IMR-90 (cell line): Measurements from ENCODE around the gene MOV10L1. TPM values are rescaled to one million over a fixed set of nuclear protein-coding genes. Genes with fewer than 3 reads are reported as not detected.
A peak's percentile ranks its signal among the peaks of the same experiment; 100 is the strongest.

Experiments used
- ATAC-seq: fragments of 200-7000 bp; cut with Tn5 transposase; 2 replicates; pipeline ENCODE4 v1.9.1; 2020; ENCODE audit warnings: low read depth, mild to moderate bottlenecking, moderate library complexity
- BruUV-seq: library from RNA; stranded (reverse); fragments of 400-500 nt; replicated peaks from 2 replicates; lab custom pipeline; 2021; lab: Mats Ljungman, UMichigan
- CTCF ChIA-PET: fragments of 300-600 bp; formaldehyde crosslinking; extraction: SDS; loops from one replicate; lab custom pipeline; 2021; ENCODE audit warnings: antibody characterized with exemption; lab: Yijun Ruan, JAX
- POLR2A ChIA-PET: fragments of 300-600 bp; sonication (Branson Sonifier 250); formaldehyde crosslinking; loops from one replicate; lab custom pipeline; 2022; ENCODE audit warnings: antibody characterized with exemption; ENCODE audit not compliant: unreplicated experiment; lab: Charles Lee
- DNase-seq: peaks from one replicate; pipeline ENCODE4 v3.0.0; 2013
- H2AFZ ChIP-seq: replicated peaks from 2 replicates; pipeline ENCODE3; 2013; ENCODE audit warnings: low read length, mild to moderate bottlenecking; ENCODE audit not compliant: poor library complexity
- H2AK5ac ChIP-seq: 2 replicates; pipeline ENCODE4 v1.6.1; 2013; ENCODE audit warnings: low read depth, low read length, inconsistent platforms
- H2AK9ac ChIP-seq: replicated peaks from 2 replicates; pipeline ENCODE3; 2013; ENCODE audit warnings: mild to moderate bottlenecking, low read depth, low read length, moderate library complexity; ENCODE audit not compliant: poor library complexity
- H2BK120ac ChIP-seq: 2 replicates; pipeline ENCODE4 v1.6.1; 2013; ENCODE audit warnings: low read depth, low read length, inconsistent platforms
- H2BK15ac ChIP-seq: 3 replicates; pipeline ENCODE4 v1.6.1; 2013; ENCODE audit warnings: low read depth, low read length, inconsistent platforms
- H2BK20ac ChIP-seq: 2 replicates; pipeline ENCODE4 v1.6.1; 2013; ENCODE audit warnings: low read depth, mild to moderate bottlenecking, inconsistent platforms, low read length, moderate library complexity
- H2BK5ac ChIP-seq: 2 replicates; pipeline ENCODE4 v1.6.1; 2013; ENCODE audit warnings: mild to moderate bottlenecking, low read depth, low read length, inconsistent platforms; ENCODE audit not compliant: poor library complexity, severe bottlenecking
- H3K14ac ChIP-seq: replicated peaks from 2 replicates; pipeline ENCODE4 v1.6.1; 2013; ENCODE audit warnings: low read depth, low read length, inconsistent platforms
- H3K18ac ChIP-seq: 2 replicates; pipeline ENCODE4 v1.6.1; 2013; ENCODE audit warnings: low read depth, low read length, control low read depth
- H3K23ac ChIP-seq: 2 replicates; pipeline ENCODE4 v1.6.1; 2013; ENCODE audit warnings: low read depth, low read length, inconsistent platforms
- H3K27ac ChIP-seq: 2 replicates; pipeline ENCODE4 v1.5.1; 2013; ENCODE audit warnings: mild to moderate bottlenecking, control low read depth, low read length; ENCODE audit not compliant: insufficient read depth
- H3K27me3 ChIP-seq: 2 replicates; pipeline ENCODE4 v1.6.1; 2013; ENCODE audit warnings: low read length; ENCODE audit not compliant: control insufficient read depth, insufficient read depth
- H3K36me3 ChIP-seq: 2 replicates; pipeline ENCODE4 v1.6.1; 2013; ENCODE audit warnings: low read length, mixed read lengths; ENCODE audit not compliant: control insufficient read depth, insufficient read depth
- H3K4ac ChIP-seq: 2 replicates; pipeline ENCODE4 v1.6.1; 2013; ENCODE audit warnings: low read depth, low read length, inconsistent platforms
- H3K4me1 ChIP-seq: 2 replicates; pipeline ENCODE4 v1.6.1; 2013; ENCODE audit warnings: low read length, mixed read lengths; ENCODE audit not compliant: control insufficient read depth, insufficient read depth
- H3K4me2 ChIP-seq: 2 replicates; pipeline ENCODE4 v1.6.1; 2013; ENCODE audit warnings: low read depth, mild to moderate bottlenecking, control low read depth, low read length, moderate library complexity
- H3K4me3 ChIP-seq: 2 replicates; pipeline ENCODE4 v1.5.1; 2013; ENCODE audit warnings: low read depth, mild to moderate bottlenecking, control low read depth, low read length, moderate library complexity; ENCODE audit not compliant: insufficient read depth
- H3K56ac ChIP-seq: 2 replicates; pipeline ENCODE4 v1.6.1; 2013; ENCODE audit warnings: low read length, inconsistent platforms; ENCODE audit not compliant: insufficient read depth; ENCODE audit errors: extremely low read depth
- H3K79me1 ChIP-seq, 2 experiments: 2 replicates each; pipeline ENCODE4 v1.6.1; 2013; ENCODE audit warnings: low read length in 2 of 2, inconsistent platforms in 1 of 2, low read depth in 1 of 2
- H3K9ac ChIP-seq: 2 replicates; pipeline ENCODE4 v1.6.1; 2013; ENCODE audit warnings: low read depth, low read length, control low read depth
- H3K9me1 ChIP-seq: 2 replicates; pipeline ENCODE4 v1.6.1; 2013; ENCODE audit warnings: low read length, inconsistent platforms; ENCODE audit not compliant: insufficient read depth
- H3K9me3 ChIP-seq: 2 replicates; pipeline ENCODE4 v1.6.1; 2013; ENCODE audit warnings: low read length; ENCODE audit not compliant: control insufficient read depth, insufficient read depth
- H4K20me1 ChIP-seq: 2 replicates; pipeline ENCODE4 v1.6.1; 2013; ENCODE audit warnings: low read length, inconsistent platforms; ENCODE audit not compliant: insufficient read depth
- H4K5ac ChIP-seq: 2 replicates; pipeline ENCODE4 v1.6.1; 2013; ENCODE audit warnings: mild to moderate bottlenecking, low read depth, low read length, control low read depth
- H4K8ac ChIP-seq, 2 experiments: 2 replicates each; pipeline ENCODE4 v1.6.1; 2013; ENCODE audit warnings: low read depth in 2 of 2, low read length in 2 of 2, control low read depth in 1 of 2, inconsistent platforms in 1 of 2
- H4K91ac ChIP-seq: 2 replicates; pipeline ENCODE4 v1.6.1; 2013; ENCODE audit warnings: low read depth, low read length, inconsistent platforms; ENCODE audit not compliant: insufficient read depth
- MAZ ChIP-seq: IDR thresholded peaks from 2 replicates; pipeline ENCODE4 v1.6.1; 2012; ENCODE audit warnings: low read depth, mild to moderate bottlenecking, low read length, improper control_type of control experiment, moderate library complexity, borderline replicate concordance
- WGBS, 2 experiments: methylation state at CpG; one replicate each; pipeline versions ENCODE4 v1.1.5 to v1.1.7; 2013; ENCODE audit warnings: missing lambda C conversion rate in 2 of 2; ENCODE audit not compliant: insufficient read length in 1 of 2; ENCODE audit errors: extremely low coverage in 2 of 2; 5-methylcytosine and 5-hydroxymethylcytosine counted together
- dilution Hi-C: fragments of 300-500 bp; cut with HindIII; formaldehyde crosslinking; loops from one replicate; pipeline ENCODE4 v1.14.3; 2018; ENCODE audit warnings: low sequenced_read_pairs; ENCODE audit not compliant: unreplicated experiment
- in situ Hi-C: fragments of 300-500 bp; cut with MboI; formaldehyde crosslinking; loops from 3 replicates; pipeline ENCODE4 v1.14.3; 2019; ENCODE audit warnings: low sequenced_read_pairs, inconsistent platforms, mixed read lengths
- intact Hi-C: fragments of 100-400 bp; cut with micrococcal nuclease; formaldehyde crosslinking; loops from 2 replicates; pipeline ENCODE4 v1.10.0; 2022
- polyA plus RNA-seq, 3 experiments: library from polyadenylated mRNA; depleted of rRNA; stranded (reverse); fragments of >200 nt; gene quantifications; 2 replicates each; pipeline ENCODE4 v1.2.3, GENCODE V29; 2012; ENCODE audit warnings: low replicate concordance in 1 of 3
- total RNA-seq: library from RNA; depleted of rRNA; stranded (reverse); fragments of >200 nt; gene quantifications from 2 replicates; pipeline ENCODE4 v1.2.3, GENCODE V29; 2012
- TF ChIP-seq, protein P1 (sequence below): fragments of 150-350 bp; IDR thresholded peaks from 2 replicates; pipeline ENCODE4 v1.6.1; 2016; ENCODE audit warnings: low read depth, mild to moderate bottlenecking, low read length, moderate library complexity, borderline replicate concordance

The MOV10L1 gene
- total and polyA plus RNA-seq, 2 of the 4 experiments (the other 2 are of a cell fraction): 0.72 to 1.4 TPM

DNA sequence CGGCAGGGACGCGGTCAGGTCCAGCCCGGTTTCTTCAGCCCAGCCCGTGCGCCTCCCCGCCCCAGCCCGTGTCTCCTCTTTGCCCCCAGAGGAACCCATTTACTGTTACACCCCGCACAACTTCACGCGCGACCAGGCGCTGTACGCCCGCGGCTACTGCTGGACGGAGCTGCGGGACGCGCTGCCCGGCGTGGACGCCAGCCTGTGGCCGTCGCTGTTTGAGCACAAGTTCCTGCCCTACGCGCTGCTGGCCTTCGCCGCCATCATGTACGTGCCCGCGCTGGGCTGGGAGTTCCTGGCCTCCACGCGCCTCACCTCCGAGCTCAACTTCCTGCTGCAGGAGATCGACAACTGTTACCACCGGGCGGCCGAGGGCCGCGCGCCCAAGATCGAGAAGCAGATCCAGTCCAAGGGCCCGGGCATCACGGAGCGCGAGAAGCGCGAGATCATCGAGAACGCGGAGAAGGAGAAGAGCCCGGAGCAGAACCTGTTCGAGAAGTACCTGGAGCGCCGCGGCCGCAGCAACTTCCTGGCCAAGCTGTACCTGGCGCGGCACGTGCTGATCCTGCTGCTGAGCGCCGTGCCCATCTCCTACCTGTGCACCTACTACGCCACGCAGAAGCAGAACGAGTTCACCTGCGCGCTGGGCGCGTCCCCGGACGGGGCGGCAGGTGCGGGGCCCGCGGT is 87.2 kb downstream of the MOV10L1 start:
- dilution Hi-C loops: no loop called here
- Histone ChIP-seq H3K56ac (no peak overlapping the region), H3K4me3 (no peak overlapping the region), H3K4me2 (no peak overlapping the region), H3K18ac (no peak overlapping the region), H3K4ac (no peak overlapping the region), H3K36me3 (peaks cover 2% of the 10 kb centered on the region; the same call in 1 of the 2 replicates), H2BK5ac (no peak overlapping the region), H3K4me1 (no peaks in the 10 kb centered on the region), H4K8ac (no peak overlapping the region), H2BK20ac (no peak overlapping the region), H2AFZ (no peak overlapping the region), H3K14ac (no peak overlapping the region), H4K5ac (no peak overlapping the region), H3K23ac (no peak overlapping the region), H3K9ac (no peak overlapping the region), H2AK9ac (peak overlapping the region; percentile 19), H3K9me3 (no peaks in the 10 kb centered on the region), H3K27me3 (peaks cover 1% of the 10 kb centered on the region; the same call in 1 of the 2 replicates), H4K20me1 (no peaks in the 10 kb centered on the region), H3K9me1 (no peaks in the 10 kb centered on the region), H2BK120ac (no peak overlapping the region), H2AK5ac (no peak overlapping the region), H4K91ac (no peak overlapping the region), H2BK15ac (no peak overlapping the region), H3K79me1 (no peaks in the 10 kb centered on the region), H3K27ac (no peak overlapping the region)
- ChIA-PET POLR2A (interaction anchor here (0.6 kb wide), 1 partner anchor 20 kb away, joined by 3 read pairs; no protein-coding TSS in a partner anchor), CTCF (no interaction called here)
- 94% methylated on average over 44 of the region's 76 CpGs; no CpG with 5 or more reads in 1 of the 2 experiments for WGBS, 2 experiments
- ATAC-seq: no peak
- no TSS peak for BruUV-seq
- DNase-seq: no peak
- intact Hi-C loops: no loop called here
- in situ Hi-C loops: no loop called here
- TF ChIP-seq, protein P1, sequence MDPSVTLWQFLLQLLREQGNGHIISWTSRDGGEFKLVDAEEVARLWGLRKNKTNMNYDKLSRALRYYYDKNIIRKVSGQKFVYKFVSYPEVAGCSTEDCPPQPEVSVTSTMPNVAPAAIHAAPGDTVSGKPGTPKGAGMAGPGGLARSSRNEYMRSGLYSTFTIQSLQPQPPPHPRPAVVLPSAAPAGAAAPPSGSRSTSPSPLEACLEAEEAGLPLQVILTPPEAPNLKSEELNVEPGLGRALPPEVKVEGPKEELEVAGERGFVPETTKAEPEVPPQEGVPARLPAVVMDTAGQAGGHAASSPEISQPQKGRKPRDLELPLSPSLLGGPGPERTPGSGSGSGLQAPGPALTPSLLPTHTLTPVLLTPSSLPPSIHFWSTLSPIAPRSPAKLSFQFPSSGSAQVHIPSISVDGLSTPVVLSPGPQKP: no peak
- TF ChIP-seq MAZ: no peak
